ENCODE measurements around the gene KIF20A.
"Not testable (repeated sequence)": the region's sequence is repeated elsewhere in the genome, so short reads cannot be mapped to it uniquely, and the experiment has no call there.

The KIF20A gene

GRCh38 chr5:138148811-138149210, 30.1 kb upstream of the KIF20A start:
- no peaks in the 10 kb centered on the region; the same call in 1 of the 2 replicates for H3F3A ChIP-seq (ENCODE audit: control insufficient read depth, insufficient read depth)
- H3K27me3 ChIP-seq (ENCODE audit: control insufficient read depth, low read length), result no peaks in the 10 kb centered on the region
- H3K27ac ChIP-seq (ENCODE audit: low read depth, low read length), result no peak overlapping the region
- H3K4me1 ChIP-seq (ENCODE audit: control insufficient read depth, low read length), result no peaks in the 10 kb centered on the region
- TF ChIP-seq CTCF (IDR thresholded peaks at IDR 0.05; ENCODE audit: low read depth, low read length, poor library complexity, severe bottlenecking) (no peak), EZH2phosphoT487 (IDR thresholded peaks at IDR 0.05; ENCODE audit: borderline replicate concordance, low read length) (no peak)
- 0 out of 2 replicates have a peak, but pooled peaks cover under 1% of the 10 kb centered on the region for H3K9me3 ChIP-seq (ENCODE audit: control insufficient read depth, insufficient read depth, low read length)
- no peaks in the 10 kb centered on the region for H3K79me2 ChIP-seq (ENCODE audit: control insufficient read depth, low read length)
- no peak overlapping the region for H3K4me2 ChIP-seq (ENCODE audit: low read length)
- no peaks in the 10 kb centered on the region for H4K20me1 ChIP-seq (ENCODE audit: control insufficient read depth, insufficient read depth, low read depth, low read length)
- no peak overlapping the region for H3K4me3 ChIP-seq (ENCODE audit: low read length)
- H3K36me3 ChIP-seq (ENCODE audit: control insufficient read depth, low read length), result no peaks in the 10 kb centered on the region
- no peaks in the 10 kb centered on the region for H3K9me2 ChIP-seq (replicated peaks; ENCODE audit: control insufficient read depth, low read length)

GRCh38 chr5:138149530-138149929, 29.4 kb upstream of the KIF20A start:
- no peak overlapping the region for H3K4me2 ChIP-seq (ENCODE audit: low read length)
- H3K36me3 ChIP-seq (ENCODE audit: control insufficient read depth, low read length), result no peaks in the 10 kb centered on the region
- no peak overlapping the region for H3K4me3 ChIP-seq (ENCODE audit: low read length)
- H3K9me2 ChIP-seq (replicated peaks; ENCODE audit: control insufficient read depth, low read length), result no peaks in the 10 kb centered on the region
- no peaks in the 10 kb centered on the region for H3K9me3 ChIP-seq (ENCODE audit: control insufficient read depth, insufficient read depth, low read length)
- no peaks in the 10 kb centered on the region; the same call in 1 of the 2 replicates for H3F3A ChIP-seq (ENCODE audit: control insufficient read depth, insufficient read depth)
- no peaks in the 10 kb centered on the region for H3K4me1 ChIP-seq (ENCODE audit: control insufficient read depth, low read length)
- H3K79me2 ChIP-seq (ENCODE audit: control insufficient read depth, low read length), result no peaks in the 10 kb centered on the region
- TF ChIP-seq EZH2phosphoT487 (IDR thresholded peaks at IDR 0.05; ENCODE audit: borderline replicate concordance, low read length), result no peak
- TF ChIP-seq CTCF (IDR thresholded peaks at IDR 0.05; ENCODE audit: low read depth, low read length, poor library complexity, severe bottlenecking), result no peak
- no peaks in the 10 kb centered on the region for H4K20me1 ChIP-seq (ENCODE audit: control insufficient read depth, insufficient read depth, low read depth, low read length)
- no peaks in the 10 kb centered on the region for H3K27me3 ChIP-seq (ENCODE audit: control insufficient read depth, low read length)
- no peak overlapping the region for H3K27ac ChIP-seq (ENCODE audit: low read depth, low read length)

- not testable (repeated sequence) for H3K9me3 ChIP-seq (ENCODE audit: control insufficient read depth, insufficient read depth, low read length); H3K4me3 ChIP-seq (ENCODE audit: low read length); H3K9me2 ChIP-seq (replicated peaks; ENCODE audit: control insufficient read depth, low read length); H3F3A ChIP-seq (ENCODE audit: control insufficient read depth, insufficient read depth); H3K4me1 ChIP-seq (ENCODE audit: control insufficient read depth, low read length); H4K20me1 ChIP-seq (ENCODE audit: control insufficient read depth, insufficient read depth, low read depth, low read length); H3K4me2 ChIP-seq (ENCODE audit: low read length); H3K27me3 ChIP-seq (ENCODE audit: control insufficient read depth, low read length); H3K27ac ChIP-seq (ENCODE audit: low read depth, low read length); H3K79me2 ChIP-seq (ENCODE audit: control insufficient read depth, low read length)
- peaks cover 44% of the 10 kb centered on the region for H3K36me3 ChIP-seq (ENCODE audit: control insufficient read depth, low read length)
Measured at GRCh38 chr5:138155977-138156376, 22.9 kb upstream of the KIF20A start.

GRCh38 chr5:138157626-138158025, 21.3 kb upstream of the KIF20A start:
- Histone ChIP-seq H3F3A (ENCODE audit: control insufficient read depth, insufficient read depth) (no peaks in the 10 kb centered on the region; the same call in 1 of the 2 replicates), H4K20me1 (ENCODE audit: control insufficient read depth, insufficient read depth, low read depth, low read length) (no peaks in the 10 kb centered on the region), H3K9me3 (ENCODE audit: control insufficient read depth, insufficient read depth, low read length) (no peaks in the 10 kb centered on the region), H3K36me3 (ENCODE audit: control insufficient read depth, low read length) (peaks cover 58% of the 10 kb centered on the region), H3K27ac (ENCODE audit: low read depth, low read length) (no peak overlapping the region), H3K79me2 (ENCODE audit: control insufficient read depth, low read length) (no peaks in the 10 kb centered on the region), H3K4me1 (ENCODE audit: control insufficient read depth, low read length) (no peaks in the 10 kb centered on the region), H3K9me2 (replicated peaks; ENCODE audit: control insufficient read depth, low read length) (no peaks in the 10 kb centered on the region), H3K4me2 (ENCODE audit: low read length) (no peak overlapping the region), H3K27me3 (ENCODE audit: control insufficient read depth, low read length) (no peaks in the 10 kb centered on the region), H3K4me3 (ENCODE audit: low read length) (no peak overlapping the region)
- no peak for TF ChIP-seq CTCF (IDR thresholded peaks at IDR 0.05; ENCODE audit: low read depth, low read length, poor library complexity, severe bottlenecking)
- TF ChIP-seq EZH2phosphoT487 (IDR thresholded peaks at IDR 0.05; ENCODE audit: borderline replicate concordance, low read length), result no peak

All from DOHH2 (cell line).